ENCODE measurements around the gene TACR2. TPM values are rescaled to one million over a fixed set of nuclear protein-coding genes. Genes with fewer than 3 reads are reported as not detected.

Gene TACR2
- total and polyA plus RNA-seq, 2 of the 13 experiments (the other 11 are each of a cell fraction or from before 2014, with no cell fraction given) = 0.04 TPM; not detected in 1

GRCh38 chr10:69425511-69426298 lies 9.0 kb upstream of the TACR2 start (continued):
- TF ChIP-seq ZBTB40 (IDR thresholded peaks at IDR 0.05) (no peak), ZBTB40 (CRISPR knock-in tag; IDR thresholded peaks at IDR 0.05) (no peak; the same call in 1 of the 2 replicates), RCOR2 (CRISPR knock-in tag; IDR thresholded peaks at IDR 0.05) (peak; percentile 80), ARID3A (IDR thresholded peaks at IDR 0.05; ENCODE audit: low read depth, low read length) (no peak), KAT2B (IDR thresholded peaks at IDR 0.05; ENCODE audit: borderline replicate concordance, low read depth, low read length) (no peak), FOXM1 (CRISPR knock-in tag; IDR thresholded peaks at IDR 0.05) (no peak), PPARG (CRISPR knock-in tag; conservative IDR thresholded peaks at IDR 0.05) (no peak; the same call in 1 of the 2 replicates), IRX3 (CRISPR knock-in tag; IDR thresholded peaks at IDR 0.05; ENCODE audit: borderline replicate concordance, low read depth) (no peak), ZNF878 (CRISPR knock-in tag; IDR thresholded peaks at IDR 0.05) (peak; percentile 77; the same call in 1 of the 2 replicates), GATAD2A (CRISPR knock-in tag; IDR thresholded peaks at IDR 0.05) (peak; percentile 97), MXI1 (IDR thresholded peaks at IDR 0.05; ENCODE audit: borderline replicate concordance, low read depth, low read length) (peak; percentile 67; the same call in 1 of the 3 replicates), SUZ12 (IDR thresholded peaks at IDR 0.05; ENCODE audit: low read depth, low read length) (no peak), KDM5A (IDR thresholded peaks at IDR 0.05; ENCODE audit: borderline replicate concordance, low read length) (no peak), BHLHE40 (IDR thresholded peaks at IDR 0.05; ENCODE audit: low read length) (peak; percentile 95), REST (IDR thresholded peaks at IDR 0.05; ENCODE audit: borderline replicate concordance in 1 of 2, low read depth in 1 of 2, low read length in 2 of 2) (no peak)

Data from HepG2 (cell line).